Metanephros (tissue), 2 donors: ENCODE measurements around the gene ACOT11. TPM values are rescaled to one million over a fixed set of nuclear protein-coding genes. Genes with fewer than 3 reads are reported as not detected.

Source experiments
- small RNA-seq: library from RNA; depleted of rRNA; stranded (forward); fragments of <200 nt; gene quantifications from one replicate; pipeline ENCODE3, GENCODE V24; 2014; ENCODE audit warnings: low replicate concordance
- total RNA-seq: library from RNA; depleted of rRNA; stranded (reverse); fragments of >200 nt; gene quantifications from one replicate; pipeline ENCODE4 v1.2.3, GENCODE V29; 2014

The ACOT11 gene
- total RNA-seq, result 29.4 TPM

DNA sequence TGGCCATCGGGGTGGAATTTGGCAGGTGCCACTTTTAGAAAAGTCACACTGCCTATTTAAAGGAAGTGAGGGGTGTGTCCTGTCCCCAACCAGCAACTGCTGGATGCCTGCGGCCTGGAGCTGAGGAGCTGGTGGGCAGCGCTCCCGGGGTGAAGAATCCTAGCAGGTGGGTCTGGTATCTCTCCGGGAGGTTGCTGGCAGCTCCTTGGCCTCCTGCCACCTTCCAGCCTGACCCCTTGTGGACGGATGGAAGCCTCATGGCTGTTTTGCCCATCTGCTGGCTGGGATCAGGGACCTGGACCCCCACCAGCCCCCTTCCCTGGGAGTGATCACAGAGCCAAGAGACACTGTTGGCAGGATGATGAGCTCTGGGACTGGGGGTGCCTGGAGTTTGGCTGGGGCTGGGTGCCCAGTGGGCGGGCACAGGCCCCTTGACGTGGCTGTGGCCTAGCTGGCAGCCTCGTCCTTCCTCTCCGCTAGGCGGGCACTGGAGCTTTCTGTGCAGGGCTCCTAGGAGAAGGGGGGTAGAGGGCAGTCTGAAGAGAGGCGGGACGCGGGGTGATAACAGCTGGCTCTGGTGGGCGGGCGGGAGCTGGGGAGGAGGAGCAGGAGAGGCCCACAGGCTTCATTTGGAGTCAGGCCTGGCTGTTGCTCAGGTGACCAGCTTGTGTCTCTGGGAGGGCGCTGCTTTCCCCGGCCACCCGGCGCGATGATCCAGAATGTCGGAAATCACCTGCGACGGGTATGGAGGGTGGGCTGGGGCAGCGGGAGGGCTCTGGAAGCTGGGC, at the start of gene ACOT11:
TSS of gene ACOT11 (plus strand) at position 628 of the 788 bp plus-strand sequence. CDS start at position 710, 82 bp downstream.

DNA sequence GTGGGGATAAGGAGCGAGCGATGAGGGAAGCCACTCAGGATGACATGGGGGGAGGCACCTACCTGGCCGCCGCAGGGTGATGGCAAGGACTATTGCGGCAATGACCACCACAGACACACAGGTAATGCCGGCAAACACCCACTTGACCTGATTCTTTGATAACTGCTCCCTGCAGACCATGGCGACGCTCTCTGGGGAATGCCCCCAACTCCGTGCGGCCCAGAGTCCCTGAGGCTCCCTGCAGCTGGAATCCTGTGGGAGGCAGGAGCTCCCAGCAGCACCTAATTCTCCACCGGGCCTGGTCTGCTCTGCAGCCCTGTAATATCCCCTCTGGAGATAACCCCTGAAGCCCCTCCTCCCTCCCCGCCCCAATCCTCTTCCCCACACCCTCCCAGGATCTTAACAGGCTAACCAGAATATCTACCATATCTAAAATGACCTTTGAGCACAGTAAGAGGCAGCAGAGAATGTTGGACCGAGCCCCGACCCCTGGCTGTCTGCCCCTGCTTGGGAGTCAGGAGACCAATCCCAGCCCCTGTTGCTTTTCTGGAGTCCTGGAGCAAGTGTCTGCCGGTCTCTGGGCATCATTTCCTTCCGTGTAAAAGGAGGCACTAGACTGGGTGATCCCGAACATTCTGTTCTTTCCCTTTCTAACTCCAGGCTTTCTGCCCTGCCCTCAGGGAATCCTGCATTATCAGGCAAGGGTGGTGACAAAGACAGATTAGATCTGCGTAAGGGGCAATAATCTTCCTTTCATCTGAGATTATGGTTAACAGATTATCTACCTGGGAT, 75.4 kb downstream of the ACOT11 start, which contains the start of gene FAM151A:
TSS of gene FAM151A (minus strand) at position 310 of the 792 bp plus-strand sequence. CDS start at position 180, 130 bp downstream.

DNA sequence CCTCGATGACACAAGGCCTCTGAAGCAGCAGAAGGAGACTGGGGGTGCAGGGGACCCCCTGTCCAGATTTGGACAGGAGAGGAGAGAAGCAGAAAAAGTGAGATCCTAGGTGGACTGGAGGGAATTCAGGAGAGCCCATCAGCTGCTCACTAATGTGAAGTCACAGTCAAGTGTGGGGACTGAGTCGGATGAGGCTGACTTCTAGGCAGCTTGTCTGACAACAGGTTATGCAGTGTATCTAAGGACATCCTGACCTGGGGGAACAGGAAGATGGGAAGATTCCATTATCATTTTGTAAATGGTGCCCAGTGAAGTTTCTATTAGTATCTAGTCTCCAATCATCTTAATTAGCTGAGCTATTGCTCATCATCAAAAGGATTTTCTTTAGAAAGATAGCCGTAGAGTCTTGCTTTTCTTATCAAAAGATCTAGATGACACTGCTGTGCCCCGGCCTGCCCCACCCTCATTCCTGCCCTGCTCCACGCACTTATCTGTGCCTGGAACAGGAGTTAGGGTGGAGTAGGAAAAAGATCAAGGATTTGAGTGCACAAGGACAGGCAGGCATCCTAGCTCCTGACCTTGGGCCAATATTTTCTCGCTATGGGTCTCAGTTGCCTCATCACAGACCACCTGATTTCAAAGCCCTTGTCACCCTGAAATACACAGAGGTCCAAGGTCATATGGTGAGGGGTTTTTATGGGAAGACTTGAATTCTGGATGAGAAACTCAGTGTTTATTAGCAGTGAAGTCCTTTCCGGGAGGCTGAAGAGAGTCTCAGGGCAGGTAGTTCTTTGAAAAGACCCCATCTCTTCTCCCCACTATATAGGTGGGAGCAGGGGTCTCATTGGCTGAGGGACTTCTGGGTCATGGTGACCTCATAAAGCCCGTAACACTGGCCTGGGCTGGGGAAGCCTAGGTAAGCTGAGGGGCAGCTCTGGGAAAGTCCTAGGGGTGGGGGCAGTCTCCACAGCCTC, 93.1 kb downstream of the ACOT11 start, which contains the start of gene MROH7:
TSS of gene MROH7 (plus strand) at position 924 of the 974 bp plus-strand sequence. CDS start 11,141 bp downstream, outside the sequence.

Small RNAs within 50 kb of the gene (small RNA-seq; reads per million reads assigned to genes)
- not detected for gene AC099796.2

Other genes starting within 250 kb of the ACOT11 start
- 61.7 TPM for gene SSBP3, start 141.8 kb upstream of the ACOT11 start, total RNA-seq
- 9.3 TPM for gene FAM151A, start 75.3 kb downstream of the ACOT11 start, total RNA-seq
- 7.9 TPM for gene MROH7, start 93.6 kb downstream of the ACOT11 start, total RNA-seq
- 31.1 TPM for gene TTC4, start 167.6 kb downstream of the ACOT11 start, total RNA-seq
- 8.5 TPM for gene PARS2, start 216.3 kb downstream of the ACOT11 start, total RNA-seq